Measurements from ENCODE around the gene SLC22A15. TPM values are rescaled to one million over a fixed set of nuclear protein-coding genes. Genes with fewer than 3 reads are reported as not detected.

Gene SLC22A15
- total and polyA plus RNA-seq, 10 of the 15 experiments (the other 5 are each of a cell fraction or from before 2014, with no cell fraction given), result 0.05 to 2.8 (median 0.13) TPM; not detected in 1

DNA sequence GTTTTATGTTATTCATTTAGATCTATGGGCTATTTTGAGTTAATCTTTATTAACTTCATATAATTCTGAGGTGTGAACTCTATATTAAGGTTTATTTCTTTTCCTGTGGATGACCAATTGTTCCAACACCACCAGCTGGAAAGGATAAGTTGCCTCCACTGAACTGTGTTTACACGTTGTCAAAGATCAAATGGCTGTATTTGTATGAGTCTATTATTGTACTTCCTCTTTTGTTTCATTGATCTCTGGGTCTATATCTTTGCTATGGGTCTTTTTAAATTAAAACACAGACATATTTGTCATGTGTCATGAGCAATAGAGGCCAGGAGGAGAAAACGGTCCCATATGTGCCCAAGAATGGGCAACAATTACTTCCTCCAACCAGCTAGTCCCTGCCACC, 129.7 kb downstream of the SLC22A15 start:
- DNase-seq (ENCODE audit: low read depth, low spot score) (no peak), FAIRE-seq (no peak)

More for the DNA sequence above, 129.7 kb downstream of the SLC22A15 start:
- no peaks in the 10 kb centered on the region for H3K9me3 ChIP-seq (replicated peaks; ENCODE audit: control insufficient read depth, insufficient read depth, low read length)
- H3K9ac ChIP-seq (ENCODE audit: control insufficient read depth, insufficient read depth, low read length), result no peak overlapping the region
- H3K27me3 ChIP-seq (replicated peaks in 1 of 2; ENCODE audit: control insufficient read depth in 2 of 2, insufficient read depth in 2 of 2, low read length in 1 of 2), result no peaks in the 10 kb centered on the region
- no peak overlapping the region for H3K4me3 ChIP-seq
- H3K4me2 ChIP-seq (ENCODE audit: control insufficient read depth, insufficient read depth), result no peak overlapping the region
- RAD21 ChIA-PET (ENCODE audit: unreplicated experiment), result interaction anchor here (0.7 to 1.0 kb wide), 3 partner anchors 16 to 269 kb away, joined by 3 to 4 read pairs (median 3); no protein-coding TSS in a partner anchor
- in situ Hi-C loops (cut with MboI) (no loop called here), intact Hi-C loops (cut with micrococcal nuclease; ENCODE audit: unreplicated experiment) (no loop called here)
- POLR2A ChIA-PET, result interaction anchor here (0.7 to 1.6 kb wide), 5 partner anchors 10 to 1049 kb away, joined by 3 to 5 read pairs (median 3); no protein-coding TSS in a partner anchor
- no peaks in the 10 kb centered on the region for H3K36me3 ChIP-seq (ENCODE audit: control insufficient read depth in 2 of 2, insufficient read depth in 2 of 2, low read length in 1 of 2)
- SMC1A ChIA-PET (ENCODE audit: uncharacterized antibody, unreplicated experiment), result interaction anchor here (0.7 to 2.6 kb wide), 6 partner anchors 8 to 1329 kb away, joined by 3 to 9 read pairs (median 5); no protein-coding TSS in a partner anchor
- no peaks in the 10 kb centered on the region for H4K20me1 ChIP-seq (ENCODE audit: control insufficient read depth, insufficient read depth)
- H3K4me1 ChIP-seq (ENCODE audit: control insufficient read depth, insufficient read depth, low read length), result peaks cover 3% of the 10 kb centered on the region
- ATAC-seq, result peak; percentile 46
- 48% methylated on average over 2 of the region's 2 CpGs for WGBS (ENCODE audit: insufficient coverage, insufficient replicate concordance, low lambda C conversion rate, missing lambda C conversion rate)
- H2AFZ ChIP-seq (ENCODE audit: control insufficient read depth, low read depth, low read length), result no peak overlapping the region
- TF ChIP-seq BMI1 (IDR thresholded peaks at IDR 0.05; ENCODE audit: borderline replicate concordance) (no peak), CEBPB (IDR thresholded peaks at IDR 0.05; ENCODE audit: borderline replicate concordance in 1 of 2, low read depth in 2 of 2, low read length in 2 of 2) (no peak), YY1 (IDR thresholded peaks at IDR 0.05; ENCODE audit: low read depth, low read length) (no peak), RFX5 (IDR thresholded peaks at IDR 0.05; ENCODE audit: low read depth, low read length) (no peak), ESRRA (IDR thresholded peaks at IDR 0.05; ENCODE audit: low read length) (no peak), CHD2 (IDR thresholded peaks at IDR 0.05; ENCODE audit: borderline replicate concordance, low read depth, low read length) (no peak), DPF2 (IDR thresholded peaks at IDR 0.05) (no peak), SPI1 (IDR thresholded peaks at IDR 0.05; ENCODE audit: borderline replicate concordance, insufficient read depth, low read depth, low read length) (peak; percentile 54), SUZ12 (IDR thresholded peaks at IDR 0.05; ENCODE audit: unreplicated experiment) (no peak)
- TF ChIP-seq, protein P1, sequence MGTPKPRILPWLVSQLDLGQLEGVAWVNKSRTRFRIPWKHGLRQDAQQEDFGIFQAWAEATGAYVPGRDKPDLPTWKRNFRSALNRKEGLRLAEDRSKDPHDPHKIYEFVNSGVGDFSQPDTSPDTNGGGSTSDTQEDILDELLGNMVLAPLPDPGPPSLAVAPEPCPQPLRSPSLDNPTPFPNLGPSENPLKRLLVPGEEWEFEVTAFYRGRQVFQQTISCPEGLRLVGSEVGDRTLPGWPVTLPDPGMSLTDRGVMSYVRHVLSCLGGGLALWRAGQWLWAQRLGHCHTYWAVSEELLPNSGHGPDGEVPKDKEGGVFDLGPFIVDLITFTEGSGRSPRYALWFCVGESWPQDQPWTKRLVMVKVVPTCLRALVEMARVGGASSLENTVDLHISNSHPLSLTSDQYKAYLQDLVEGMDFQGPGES (IDR thresholded peaks at IDR 0.05), result no peak
- TF ChIP-seq, protein P2, sequence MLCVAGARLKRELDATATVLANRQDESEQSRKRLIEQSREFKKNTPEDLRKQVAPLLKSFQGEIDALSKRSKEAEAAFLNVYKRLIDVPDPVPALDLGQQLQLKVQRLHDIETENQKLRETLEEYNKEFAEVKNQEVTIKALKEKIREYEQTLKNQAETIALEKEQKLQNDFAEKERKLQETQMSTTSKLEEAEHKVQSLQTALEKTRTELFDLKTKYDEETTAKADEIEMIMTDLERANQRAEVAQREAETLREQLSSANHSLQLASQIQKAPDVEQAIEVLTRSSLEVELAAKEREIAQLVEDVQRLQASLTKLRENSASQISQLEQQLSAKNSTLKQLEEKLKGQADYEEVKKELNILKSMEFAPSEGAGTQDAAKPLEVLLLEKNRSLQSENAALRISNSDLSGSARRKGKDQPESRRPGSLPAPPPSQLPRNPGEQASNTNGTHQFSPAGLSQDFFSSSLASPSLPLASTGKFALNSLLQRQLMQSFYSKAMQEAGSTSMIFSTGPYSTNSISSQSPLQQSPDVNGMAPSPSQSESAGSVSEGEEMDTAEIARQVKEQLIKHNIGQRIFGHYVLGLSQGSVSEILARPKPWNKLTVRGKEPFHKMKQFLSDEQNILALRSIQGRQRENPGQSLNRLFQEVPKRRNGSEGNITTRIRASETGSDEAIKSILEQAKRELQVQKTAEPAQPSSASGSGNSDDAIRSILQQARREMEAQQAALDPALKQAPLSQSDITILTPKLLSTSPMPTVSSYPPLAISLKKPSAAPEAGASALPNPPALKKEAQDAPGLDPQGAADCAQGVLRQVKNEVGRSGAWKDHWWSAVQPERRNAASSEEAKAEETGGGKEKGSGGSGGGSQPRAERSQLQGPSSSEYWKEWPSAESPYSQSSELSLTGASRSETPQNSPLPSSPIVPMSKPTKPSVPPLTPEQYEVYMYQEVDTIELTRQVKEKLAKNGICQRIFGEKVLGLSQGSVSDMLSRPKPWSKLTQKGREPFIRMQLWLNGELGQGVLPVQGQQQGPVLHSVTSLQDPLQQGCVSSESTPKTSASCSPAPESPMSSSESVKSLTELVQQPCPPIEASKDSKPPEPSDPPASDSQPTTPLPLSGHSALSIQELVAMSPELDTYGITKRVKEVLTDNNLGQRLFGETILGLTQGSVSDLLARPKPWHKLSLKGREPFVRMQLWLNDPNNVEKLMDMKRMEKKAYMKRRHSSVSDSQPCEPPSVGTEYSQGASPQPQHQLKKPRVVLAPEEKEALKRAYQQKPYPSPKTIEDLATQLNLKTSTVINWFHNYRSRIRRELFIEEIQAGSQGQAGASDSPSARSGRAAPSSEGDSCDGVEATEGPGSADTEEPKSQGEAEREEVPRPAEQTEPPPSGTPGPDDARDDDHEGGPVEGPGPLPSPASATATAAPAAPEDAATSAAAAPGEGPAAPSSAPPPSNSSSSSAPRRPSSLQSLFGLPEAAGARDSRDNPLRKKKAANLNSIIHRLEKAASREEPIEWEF (IDR thresholded peaks at IDR 0.05; ENCODE audit: insufficient replicate concordance, low read depth, low read length), result peak; percentile 79
- TF ChIP-seq, protein P3, sequence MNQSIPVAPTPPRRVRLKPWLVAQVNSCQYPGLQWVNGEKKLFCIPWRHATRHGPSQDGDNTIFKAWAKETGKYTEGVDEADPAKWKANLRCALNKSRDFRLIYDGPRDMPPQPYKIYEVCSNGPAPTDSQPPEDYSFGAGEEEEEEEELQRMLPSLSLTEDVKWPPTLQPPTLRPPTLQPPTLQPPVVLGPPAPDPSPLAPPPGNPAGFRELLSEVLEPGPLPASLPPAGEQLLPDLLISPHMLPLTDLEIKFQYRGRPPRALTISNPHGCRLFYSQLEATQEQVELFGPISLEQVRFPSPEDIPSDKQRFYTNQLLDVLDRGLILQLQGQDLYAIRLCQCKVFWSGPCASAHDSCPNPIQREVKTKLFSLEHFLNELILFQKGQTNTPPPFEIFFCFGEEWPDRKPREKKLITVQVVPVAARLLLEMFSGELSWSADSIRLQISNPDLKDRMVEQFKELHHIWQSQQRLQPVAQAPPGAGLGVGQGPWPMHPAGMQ (IDR thresholded peaks at IDR 0.05; ENCODE audit: borderline replicate concordance), result no peak
- BruUV-seq (replicated peaks), result no TSS peak
- CTCF ChIA-PET, result interaction anchor here (1.7 to 6.0 kb wide), 3 partner anchors 33 to 85 kb away, joined by 5 to 29 read pairs (median 5); no protein-coding TSS in a partner anchor
- H3K79me2 ChIP-seq (ENCODE audit: control insufficient read depth, insufficient read depth, low read length), result no peaks in the 10 kb centered on the region
- no peak overlapping the region for H3K27ac ChIP-seq (ENCODE audit: control insufficient read depth, insufficient read depth)

All from GM12878 (cell line).